ENCODE data around the gene SLC7A5. TPM values are rescaled to one million over a fixed set of nuclear protein-coding genes. Genes with fewer than 3 reads are reported as not detected.
"Not testable (repeated sequence)": the region's sequence is repeated elsewhere in the genome, so short reads cannot be mapped to it uniquely, and the experiment has no call there.

Gene SLC7A5
- polyA plus RNA-seq, 3 donors from 2014 or later, result 2.6 to 7.3 (median 4.2) TPM

DNA sequence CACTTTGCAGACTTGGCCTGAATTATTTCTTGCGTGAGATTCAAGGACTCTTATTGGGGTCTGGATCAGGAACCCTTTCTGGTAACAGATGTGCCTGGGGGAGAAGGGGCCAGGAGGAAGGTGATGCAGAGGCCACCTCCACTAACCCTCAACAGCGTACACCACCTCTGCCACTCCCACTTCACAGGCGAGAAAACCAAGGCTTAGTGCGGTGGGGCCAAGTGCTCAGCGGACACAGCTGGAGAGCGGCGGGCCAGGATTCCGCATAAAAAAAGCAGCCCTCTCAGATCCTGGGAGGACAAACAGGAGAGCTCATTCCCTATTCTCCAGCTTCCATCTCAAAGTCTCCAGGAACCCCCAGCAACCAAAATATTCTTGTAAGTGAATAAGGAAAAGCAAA lies 51.4 kb downstream of the SLC7A5 start:
- Mint-ChIP-seq H3K4me3 (no peak overlapping the region), H3K9me3 (peaks cover 2 to 11% (median 5%) of the 10 kb centered on the region in 6 donors), H3K27me3 (ENCODE audit: low read depth in 3 of 3) (peaks cover 0 to 7% (median 3%) of the 10 kb centered on the region in 3 donors), H3K36me3 (no peaks in the 10 kb centered on the region), H3K27ac (no peak overlapping the region), H3K4me1 (no peaks in the 10 kb centered on the region)
- no peak for DNase-seq

DNA sequence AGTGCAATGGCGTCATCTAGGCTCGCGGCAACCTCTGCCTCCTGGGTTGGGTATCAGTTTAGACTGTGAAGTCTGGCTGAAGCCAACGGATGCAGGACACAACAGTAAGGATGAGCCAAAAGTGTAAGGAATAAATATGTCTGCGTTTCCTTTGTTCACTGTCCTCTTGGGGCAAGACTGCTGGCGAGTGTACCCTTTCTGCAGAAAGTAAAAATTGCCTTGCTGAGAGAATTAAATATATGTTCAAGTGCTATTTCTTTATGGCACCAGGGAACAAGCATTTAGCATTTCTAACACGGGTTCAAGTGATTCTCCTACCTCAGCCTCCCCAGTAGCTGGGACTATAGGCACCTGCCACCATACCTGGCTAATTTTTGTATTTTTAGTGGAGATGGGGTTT lies 51.9 kb downstream of the SLC7A5 start:
- H3K36me3 Mint-ChIP-seq; H3K27me3 Mint-ChIP-seq (ENCODE audit: low read depth in 3 of 3); H3K27ac Mint-ChIP-seq; DNase-seq; H3K4me3 Mint-ChIP-seq; H3K4me1 Mint-ChIP-seq: not testable (repeated sequence)
- H3K9me3 Mint-ChIP-seq, result peaks cover 2 to 11% (median 5%) of the 10 kb centered on the region in 6 donors

DNA sequence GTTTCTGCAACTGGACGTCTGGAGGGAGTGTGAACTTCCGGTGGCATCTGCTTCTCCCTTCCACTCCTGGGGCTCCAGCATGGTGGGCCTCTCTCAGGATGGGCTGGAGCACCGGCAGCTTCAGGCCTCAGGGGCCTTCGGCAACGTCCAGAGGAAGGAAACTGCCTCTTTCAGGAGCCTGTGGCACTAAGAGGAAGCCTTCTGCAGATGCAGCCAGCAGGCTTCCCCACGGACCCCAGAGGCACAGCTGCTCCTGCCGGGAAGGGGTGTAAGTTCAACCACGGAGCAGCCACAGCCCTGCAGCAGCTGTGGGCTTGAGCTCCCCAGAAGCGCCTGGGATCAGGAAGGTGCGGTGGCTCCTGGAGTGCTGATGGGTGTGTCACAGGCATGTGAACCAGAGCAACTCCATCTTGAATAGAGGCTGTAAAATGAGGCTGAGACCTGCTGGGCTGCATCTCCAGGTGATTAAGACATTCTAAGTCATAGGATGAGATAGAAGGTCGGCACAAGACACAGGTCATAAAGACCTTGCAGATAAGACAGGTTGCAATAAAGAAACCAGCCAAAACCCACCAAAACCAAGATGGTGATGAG lies 52.7 kb downstream of the SLC7A5 start:
- Mint-ChIP-seq H3K27ac (no peak overlapping the region), H3K9me3 (peaks cover 2 to 11% (median 5%) of the 10 kb centered on the region in 6 donors), H3K4me1 (no peaks in the 10 kb centered on the region), H3K4me3 (no peak overlapping the region), H3K36me3 (no peaks in the 10 kb centered on the region), H3K27me3 (ENCODE audit: low read depth in 3 of 3) (peaks cover 1 to 4% (median 3%) of the 10 kb centered on the region in 3 donors)
- no peak for DNase-seq

DNA sequence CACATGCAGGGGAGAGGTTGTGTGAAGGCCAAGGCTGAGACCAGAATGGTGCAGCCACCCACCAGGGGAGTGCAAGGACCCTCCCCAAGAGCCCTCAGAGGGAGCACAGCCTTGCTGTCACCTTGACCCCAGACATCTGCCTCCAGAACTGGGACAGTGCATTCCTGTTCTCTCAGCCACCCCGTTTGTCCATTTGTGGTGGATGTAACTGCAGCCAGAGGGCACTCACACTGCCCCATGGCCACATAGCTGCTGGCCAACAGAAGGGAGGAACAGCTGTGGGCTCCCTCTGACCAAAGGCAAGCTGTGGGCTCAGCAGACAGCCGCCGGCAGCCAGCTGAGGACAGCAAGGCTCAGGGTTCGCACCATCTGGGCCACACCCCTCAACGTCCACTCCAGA lies 53.7 kb downstream of the SLC7A5 start:
- DNase-seq, result no peak
- Mint-ChIP-seq H3K27me3 (ENCODE audit: low read depth in 3 of 3) (peaks cover 1 to 9% (median 3%) of the 10 kb centered on the region in 3 donors), H3K27ac (no peak overlapping the region), H3K4me1 (no peaks in the 10 kb centered on the region), H3K4me3 (no peak overlapping the region), H3K9me3 (peaks cover 2 to 11% (median 5%) of the 10 kb centered on the region in 6 donors), H3K36me3 (no peaks in the 10 kb centered on the region)

DNA sequence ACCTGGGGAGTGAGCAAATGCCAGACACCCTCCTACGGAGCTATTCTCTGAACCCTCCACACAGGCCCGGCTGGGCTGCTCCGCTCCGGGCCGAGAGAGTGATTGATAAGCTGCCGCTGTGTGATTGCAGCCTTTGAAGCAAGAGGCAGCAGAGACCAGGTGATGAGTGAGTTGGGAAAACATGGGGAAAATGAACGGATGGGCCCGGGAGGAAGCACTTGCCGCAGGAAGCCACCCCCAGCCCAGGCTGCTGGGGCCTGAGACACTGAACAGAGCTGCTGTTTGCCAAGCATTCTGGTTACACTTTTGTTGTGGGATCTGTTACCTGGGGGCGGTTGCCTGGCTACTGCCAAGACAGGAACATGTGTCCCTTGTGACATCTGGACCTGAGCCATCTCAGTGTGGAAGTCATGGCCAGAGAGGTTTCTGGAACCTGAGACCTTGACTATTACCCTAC lies 57.1 kb downstream of the SLC7A5 start:
- peaks cover 0 to 17% (median 9%) of the 10 kb centered on the region in 3 donors for H3K27me3 Mint-ChIP-seq (ENCODE audit: low read depth in 3 of 3)
- peaks cover 0 to 8% (median 1%) of the 10 kb centered on the region in 6 donors for H3K9me3 Mint-ChIP-seq
- H3K4me1 Mint-ChIP-seq, result no peaks in the 10 kb centered on the region
- H3K4me3 Mint-ChIP-seq, result no peak overlapping the region
- DNase-seq, result no peak
- H3K27ac Mint-ChIP-seq, result no peak overlapping the region
- no peaks in the 10 kb centered on the region for H3K36me3 Mint-ChIP-seq

DNA sequence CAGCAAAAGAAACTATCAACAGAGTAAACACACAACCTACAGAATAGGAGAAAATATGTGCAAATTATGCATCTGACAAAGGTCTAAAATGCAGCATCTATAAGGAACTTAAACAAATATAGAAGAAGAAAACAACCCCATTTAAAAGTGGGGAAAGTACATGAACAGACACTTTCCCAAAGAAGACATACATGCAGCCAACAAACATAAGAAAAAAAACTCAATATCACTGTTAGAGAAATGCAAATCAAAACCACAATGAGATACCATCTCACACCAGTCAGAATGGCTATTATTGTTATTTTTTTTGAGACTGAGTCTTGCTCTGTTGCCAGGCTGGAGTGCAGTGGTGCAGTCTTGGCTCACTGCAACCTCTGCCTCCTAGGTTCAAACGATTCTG lies 57.9 kb downstream of the SLC7A5 start:
- not testable (repeated sequence) for H3K4me1 Mint-ChIP-seq, H3K9me3 Mint-ChIP-seq, H3K36me3 Mint-ChIP-seq, DNase-seq, H3K4me3 Mint-ChIP-seq
- Mint-ChIP-seq H3K27ac (peak overlapping the region in 1 of 6 donors; percentile 9), H3K27me3 (ENCODE audit: low read depth in 3 of 3) (peaks cover 0 to 18% (median 8%) of the 10 kb centered on the region in 3 donors)

DNA sequence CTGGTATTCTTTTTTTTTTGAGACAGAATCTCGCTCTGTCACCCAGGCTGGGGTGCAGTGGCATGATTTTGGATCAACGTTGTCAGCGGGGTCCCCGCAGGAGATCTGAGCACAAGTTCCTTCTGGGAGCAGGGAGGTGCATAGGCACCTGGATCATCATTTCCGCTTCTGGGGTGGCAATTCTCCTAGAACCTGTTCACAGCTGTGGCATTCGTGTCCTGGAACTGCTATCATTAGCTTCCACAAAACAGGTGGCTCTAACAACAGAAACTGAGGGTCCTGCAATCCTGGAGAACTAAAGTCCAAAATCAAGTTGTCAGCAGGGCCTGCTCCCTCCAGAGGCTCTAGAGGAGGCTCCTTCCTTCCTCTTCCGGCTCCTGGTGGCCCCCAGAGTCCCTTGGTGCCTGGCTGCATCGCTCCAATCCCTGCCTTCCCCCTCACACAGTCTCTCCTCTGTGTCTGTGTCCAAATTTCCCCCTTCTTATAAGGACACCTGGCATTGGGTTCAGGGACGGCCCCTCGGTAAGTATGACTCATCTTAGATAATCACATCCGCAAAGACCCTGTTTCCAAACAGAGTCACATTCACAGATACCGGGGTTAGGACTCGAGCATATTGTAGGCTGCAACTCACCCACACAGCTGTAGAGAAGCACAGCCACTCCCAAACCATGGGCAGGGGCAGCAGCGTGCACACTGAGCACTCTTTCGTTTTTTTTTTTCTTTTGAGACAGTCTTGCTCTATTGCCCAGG lies 60.0 kb downstream of the SLC7A5 start:
- DNase-seq, result no peak
- Mint-ChIP-seq H3K36me3 (no peaks in the 10 kb centered on the region), H3K4me1 (peaks cover 0 to 2% of the 10 kb centered on the region in 2 donors), H3K27ac (no peak overlapping the region), H3K4me3 (no peak overlapping the region), H3K9me3 (no peaks in the 10 kb centered on the region), H3K27me3 (ENCODE audit: low read depth in 3 of 3) (peaks cover 0 to 24% (median 8%) of the 10 kb centered on the region in 3 donors)

DNA sequence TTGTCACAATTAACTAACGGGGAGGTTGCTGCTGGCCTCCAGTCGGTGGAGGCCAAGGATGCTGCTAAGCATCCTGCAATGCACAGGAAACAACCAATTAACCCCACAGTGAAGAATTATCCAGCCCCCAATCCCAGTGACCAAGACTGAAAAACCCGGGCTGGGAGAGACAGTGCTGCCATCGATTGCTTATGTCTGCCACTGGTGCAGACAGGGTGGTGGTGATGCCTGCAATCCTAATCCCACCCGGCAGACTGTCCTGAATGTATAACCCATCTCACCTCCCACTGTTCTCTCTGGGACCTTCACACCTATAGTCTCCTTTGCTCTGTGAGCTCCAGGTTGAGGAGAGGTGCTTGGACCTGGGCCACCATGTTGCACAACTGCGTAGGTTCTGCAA lies 61.2 kb downstream of the SLC7A5 start:
- Mint-ChIP-seq H3K4me3 (no peak overlapping the region), H3K27ac (no peak overlapping the region), H3K4me1 (peaks cover 0 to 2% of the 10 kb centered on the region in 2 donors), H3K9me3 (no peaks in the 10 kb centered on the region), H3K36me3 (no peaks in the 10 kb centered on the region), H3K27me3 (ENCODE audit: low read depth in 3 of 3) (peaks cover 0 to 24% (median 8%) of the 10 kb centered on the region in 3 donors)
- no peak for DNase-seq

DNA sequence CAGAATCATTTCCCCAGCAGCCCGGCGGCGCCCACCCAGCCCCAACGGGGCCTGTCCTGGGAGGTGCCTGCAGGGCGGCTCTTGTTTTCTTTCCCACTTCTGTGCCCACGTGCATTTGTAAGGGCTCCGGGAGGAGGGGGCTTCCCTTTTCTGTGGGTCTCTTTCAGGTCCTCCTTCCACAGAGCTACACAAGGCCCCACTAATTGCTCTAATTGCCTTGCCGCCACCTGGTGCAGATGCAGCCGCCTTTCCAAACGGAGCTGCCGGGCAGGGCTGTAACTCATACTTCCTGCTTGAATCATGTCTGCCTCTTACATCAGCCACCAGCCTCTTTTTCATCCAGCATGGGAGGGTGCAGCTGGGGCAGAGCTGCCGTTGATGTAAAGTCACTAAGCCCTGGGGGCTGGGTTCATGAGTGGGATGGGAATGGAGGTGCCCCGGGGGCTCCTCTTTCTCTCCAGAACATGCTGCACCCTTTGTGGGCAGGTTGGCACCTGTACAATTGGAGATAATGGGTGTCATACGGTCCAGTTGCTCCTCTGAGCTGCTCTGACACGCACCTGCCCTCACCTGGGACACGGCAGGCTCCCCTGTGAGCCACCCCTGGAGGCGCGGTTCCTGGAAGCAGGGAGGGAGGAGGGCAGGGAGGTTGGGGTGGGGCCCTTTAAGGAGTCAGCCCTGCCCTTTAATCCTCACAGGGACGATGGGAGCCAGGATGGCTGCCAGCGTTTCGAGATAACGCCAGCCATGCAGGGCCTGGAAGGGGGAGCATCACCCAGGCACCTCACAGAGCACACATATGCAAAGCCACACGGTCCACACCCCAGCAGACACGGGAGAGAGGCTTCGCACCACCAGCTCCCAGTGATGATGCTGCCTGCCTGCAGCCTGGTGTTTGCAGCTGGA lies 62.4 kb downstream of the SLC7A5 start:
- H3K4me1 Mint-ChIP-seq, result peaks cover 0 to 2% of the 10 kb centered on the region in 2 donors
- peaks cover 2 to 23% (median 8%) of the 10 kb centered on the region in 3 donors for H3K27me3 Mint-ChIP-seq (ENCODE audit: low read depth in 3 of 3)
- no peak for DNase-seq
- H3K9me3 Mint-ChIP-seq, result no peaks in the 10 kb centered on the region
- H3K36me3 Mint-ChIP-seq, result no peaks in the 10 kb centered on the region
- H3K27ac Mint-ChIP-seq, result peak overlapping the region in 1 of 6 donors; percentile 20
- H3K4me3 Mint-ChIP-seq, result peak overlapping the region in 1 of 5 donors; percentile 23

DNA sequence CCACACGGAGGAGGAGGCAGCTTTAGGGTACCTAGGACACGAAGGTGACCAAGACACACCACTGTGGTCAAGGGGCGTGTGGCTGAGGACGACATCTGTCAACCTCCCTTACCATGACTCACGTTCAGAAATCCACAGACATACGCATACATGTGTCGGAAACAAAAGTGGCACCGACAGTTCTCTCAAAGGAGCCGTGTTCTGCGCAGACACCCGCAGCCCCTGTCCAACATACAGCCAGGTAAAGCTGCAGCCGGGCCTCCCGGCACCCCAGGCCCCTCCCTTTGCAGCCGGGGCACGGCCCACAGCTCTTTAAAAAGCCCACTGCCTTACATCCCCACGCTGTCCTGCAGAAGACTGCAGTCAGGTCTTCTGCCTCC lies 63.1 kb downstream of the SLC7A5 start:
- Mint-ChIP-seq H3K9me3 (no peaks in the 10 kb centered on the region), H3K4me1 (peaks cover 0 to 2% of the 10 kb centered on the region in 2 donors), H3K4me3 (no peak overlapping the region), H3K27ac (no peak overlapping the region), H3K27me3 (ENCODE audit: low read depth in 3 of 3) (peaks cover 2 to 18% (median 8%) of the 10 kb centered on the region in 3 donors), H3K36me3 (no peaks in the 10 kb centered on the region)
- DNase-seq, result no peak

DNA sequence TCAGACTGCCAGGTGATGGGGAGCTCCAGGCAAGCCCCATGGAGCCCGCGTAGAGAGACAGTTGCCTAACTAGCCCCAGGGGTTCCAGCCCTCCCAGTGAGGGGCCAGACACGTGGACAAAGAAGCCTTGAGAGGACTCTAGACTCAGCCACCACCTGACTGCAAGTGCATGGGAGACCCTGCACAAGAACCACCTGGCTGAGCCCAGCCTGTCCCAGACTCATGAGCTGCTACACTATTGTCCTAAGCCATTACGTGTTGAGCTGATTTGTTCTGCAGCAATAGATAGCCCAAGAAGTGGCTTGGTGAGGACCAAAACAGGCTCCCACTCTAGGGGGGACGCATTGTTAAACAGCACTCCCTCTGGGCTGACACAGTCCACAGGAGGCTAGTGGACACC lies 65.9 kb downstream of the SLC7A5 start:
- DNase-seq, result no peak
- Mint-ChIP-seq H3K27me3 (ENCODE audit: low read depth in 3 of 3) (peaks cover 2 to 8% (median 3%) of the 10 kb centered on the region in 3 donors), H3K36me3 (peaks cover 0 to 3% (median 0%) of the 10 kb centered on the region in 3 donors), H3K9me3 (peaks cover 0 to 2% (median 0%) of the 10 kb centered on the region in 6 donors), H3K4me1 (peaks cover 0 to 2% of the 10 kb centered on the region in 2 donors), H3K4me3 (no peak overlapping the region), H3K27ac (no peak overlapping the region)

DNA sequence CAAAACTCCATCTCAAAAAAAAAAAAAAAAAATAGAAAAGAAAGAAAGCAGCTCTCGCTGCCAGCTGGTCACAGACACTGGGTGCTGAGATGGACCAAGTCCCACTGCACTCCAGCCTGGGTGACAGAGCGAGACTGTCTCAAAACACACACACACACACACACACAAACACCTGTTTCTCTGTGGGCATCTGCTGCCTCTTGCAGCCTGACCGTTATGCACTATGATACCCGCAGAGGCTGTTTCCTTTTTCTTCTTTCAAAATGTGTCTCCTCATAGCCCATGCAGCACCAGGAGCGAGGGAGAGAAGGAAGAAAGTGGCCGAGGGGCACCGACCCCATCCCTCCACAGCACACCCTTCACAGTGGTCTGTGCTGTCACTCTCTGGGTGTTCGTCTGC lies 66.6 kb downstream of the SLC7A5 start:
- peaks cover 0 to 2% (median 0%) of the 10 kb centered on the region in 6 donors for H3K9me3 Mint-ChIP-seq
- peaks cover 0 to 3% (median 0%) of the 10 kb centered on the region in 3 donors for H3K36me3 Mint-ChIP-seq
- no peak overlapping the region for H3K27ac Mint-ChIP-seq
- H3K4me1 Mint-ChIP-seq, result peaks cover 0 to 2% of the 10 kb centered on the region in 2 donors
- H3K4me3 Mint-ChIP-seq, result no peak overlapping the region
- no peak for DNase-seq
- H3K27me3 Mint-ChIP-seq (ENCODE audit: low read depth in 3 of 3), result peaks cover 2 to 10% (median 2%) of the 10 kb centered on the region in 3 donors

DNA sequence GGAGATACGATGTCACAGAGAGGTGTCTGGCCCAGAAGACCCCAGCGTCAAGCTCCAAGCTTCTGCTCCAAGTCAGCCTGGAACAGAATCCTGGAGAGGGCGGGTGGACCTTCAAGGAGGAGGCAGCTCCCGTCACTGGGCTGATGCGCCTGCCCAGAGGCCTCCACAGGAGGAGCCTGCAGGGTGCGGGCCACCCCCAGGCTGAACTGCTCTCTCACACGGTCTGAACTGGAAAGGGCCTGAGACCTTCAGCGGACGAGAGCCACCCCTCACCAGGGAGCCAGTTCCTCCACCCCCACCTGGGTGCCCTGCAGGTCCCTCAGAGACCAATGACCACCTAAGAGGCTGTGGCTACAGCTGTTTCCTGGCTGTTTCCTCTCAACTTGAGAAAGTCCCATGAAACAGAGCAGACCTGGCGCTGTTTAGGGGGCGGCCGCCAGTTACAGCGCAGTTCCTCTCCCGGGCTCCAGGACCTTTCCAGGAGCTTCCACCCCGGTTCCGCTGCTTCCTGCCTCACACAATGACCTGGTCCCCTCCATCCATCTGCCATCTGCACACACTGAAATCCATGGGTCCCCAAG lies 67.5 kb downstream of the SLC7A5 start:
- peaks cover 0 to 2% (median 0%) of the 10 kb centered on the region in 6 donors for H3K9me3 Mint-ChIP-seq
- peaks cover 0 to 3% (median 0%) of the 10 kb centered on the region in 3 donors for H3K36me3 Mint-ChIP-seq
- peaks cover 0 to 2% of the 10 kb centered on the region in 2 donors for H3K4me1 Mint-ChIP-seq
- no peak overlapping the region for H3K4me3 Mint-ChIP-seq
- H3K27me3 Mint-ChIP-seq (ENCODE audit: low read depth in 3 of 3), result peaks cover 2 to 10% (median 2%) of the 10 kb centered on the region in 3 donors
- DNase-seq, result no peak
- no peak overlapping the region for H3K27ac Mint-ChIP-seq
